Inflammatory macrophage treated with lipopolysaccharide for 4 hours (primary cell): ENCODE data around the gene C1D.

ENCODE experiments used
- DNase-seq: peaks from one replicate; pipeline ENCODE4 v3.0.0-alpha.2; 2020

C1D gene

DNA sequence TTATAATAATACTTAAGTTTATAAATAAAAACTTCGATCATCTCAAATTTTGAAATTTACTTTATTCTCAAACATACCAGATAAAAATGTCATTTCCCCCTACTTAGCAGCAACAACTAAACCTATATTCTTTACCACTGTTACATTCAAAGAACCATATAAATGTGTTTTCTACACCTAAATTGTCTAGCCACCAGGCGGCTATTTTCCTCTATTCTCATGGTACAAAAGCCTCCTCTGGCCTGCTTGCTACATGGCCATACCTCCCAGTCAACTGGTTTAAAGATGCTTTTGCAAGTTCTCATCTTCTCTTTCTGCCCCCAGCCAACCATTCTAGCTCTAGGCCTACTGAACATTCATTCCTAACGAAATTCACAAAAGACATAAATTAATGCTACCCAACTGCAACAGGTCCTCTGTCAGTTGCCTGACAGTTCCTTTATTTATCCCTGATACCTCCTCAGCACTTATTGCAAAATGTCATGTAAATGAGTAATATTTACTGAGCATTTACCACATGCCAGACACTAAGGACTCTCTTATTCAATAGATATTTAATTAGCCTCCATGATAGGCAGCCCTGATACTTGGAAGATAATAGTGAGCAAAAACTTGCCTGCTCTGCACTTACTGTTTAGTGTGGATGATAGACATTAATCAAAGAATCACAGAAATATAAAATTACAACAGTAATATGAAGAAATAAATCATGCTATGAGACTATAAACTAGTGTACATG lies 5.0 kb downstream of the C1D start:
- peak; percentile 39 for DNase-seq

- no peak for DNase-seq
Measured at GRCh38 chr2:68052717-68053422, 9.9 kb downstream of the C1D start.

- DNase-seq: no peak
Measured at GRCh38 chr2:68050353-68050752, 12.5 kb downstream of the C1D start.

DNA sequence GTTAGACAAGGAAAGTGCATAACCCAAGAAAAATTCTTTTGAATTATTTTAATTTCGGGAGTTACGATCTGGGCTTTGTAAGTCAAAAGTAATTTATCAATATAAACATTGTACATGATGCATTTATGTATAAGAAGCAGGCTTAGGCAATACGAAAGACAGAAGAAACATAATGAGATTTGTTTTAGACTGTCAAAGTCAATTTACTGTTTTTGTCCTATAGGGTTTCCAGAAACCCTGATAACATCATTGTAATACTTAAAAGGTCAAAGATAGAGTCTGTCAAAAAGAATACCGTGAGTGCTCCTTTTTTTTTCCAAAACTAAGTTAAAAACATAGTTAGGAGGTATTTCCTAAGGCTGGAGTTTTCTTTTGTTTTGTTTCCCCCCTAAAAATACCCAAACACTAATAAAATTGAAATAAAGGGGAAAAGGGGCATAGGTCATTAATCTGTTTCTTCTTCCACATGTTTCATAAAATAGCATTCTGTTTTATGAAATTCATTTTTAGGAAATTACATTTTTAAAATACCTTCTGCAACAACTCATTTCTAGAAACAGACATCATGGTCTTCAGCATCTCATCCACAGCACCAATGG lies 16.1 kb downstream of the C1D start:
- DNase-seq: no peak

DNA sequence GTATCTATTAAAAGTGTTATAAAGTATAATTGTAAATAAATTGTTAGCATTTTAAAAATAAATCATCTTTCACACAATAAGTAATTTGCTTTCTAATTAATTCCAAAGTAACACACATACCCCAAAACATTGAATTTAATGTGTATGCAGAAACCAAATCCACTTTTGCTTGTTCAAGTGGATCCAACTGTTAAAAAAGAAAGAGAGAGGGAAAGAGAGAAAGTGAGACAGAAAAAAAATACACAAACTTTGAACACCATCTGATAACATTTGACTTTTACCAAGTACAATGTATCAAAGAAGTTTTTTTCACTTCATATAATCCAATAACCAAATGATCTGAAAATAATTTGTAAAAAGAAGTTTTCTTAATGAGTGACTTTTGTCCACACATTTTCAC lies 16.6 kb downstream of the C1D start:
- no peak for DNase-seq

DNA sequence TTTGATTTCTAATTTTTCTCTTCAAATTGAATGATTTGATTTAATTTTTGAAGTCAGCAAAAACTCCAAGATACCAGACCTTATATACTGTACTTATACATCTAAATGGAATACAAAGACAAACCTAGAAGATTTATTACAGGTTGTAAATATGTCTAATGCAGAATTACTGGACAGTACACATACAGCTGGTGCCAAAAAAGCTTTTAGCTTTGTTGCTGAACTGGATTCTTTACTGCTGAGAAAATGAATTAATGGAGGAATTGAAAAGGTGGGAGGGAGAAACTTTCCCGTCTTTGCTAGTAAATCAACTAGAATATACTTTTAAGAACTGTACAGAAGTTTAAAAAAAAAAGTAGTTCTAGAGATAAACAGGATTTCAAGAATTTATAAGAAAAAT lies 17.5 kb downstream of the C1D start:
- DNase-seq: no peak

- DNase-seq: no peak
Measured at GRCh38 chr2:68044099-68044498, 18.7 kb downstream of the C1D start.

DNA sequence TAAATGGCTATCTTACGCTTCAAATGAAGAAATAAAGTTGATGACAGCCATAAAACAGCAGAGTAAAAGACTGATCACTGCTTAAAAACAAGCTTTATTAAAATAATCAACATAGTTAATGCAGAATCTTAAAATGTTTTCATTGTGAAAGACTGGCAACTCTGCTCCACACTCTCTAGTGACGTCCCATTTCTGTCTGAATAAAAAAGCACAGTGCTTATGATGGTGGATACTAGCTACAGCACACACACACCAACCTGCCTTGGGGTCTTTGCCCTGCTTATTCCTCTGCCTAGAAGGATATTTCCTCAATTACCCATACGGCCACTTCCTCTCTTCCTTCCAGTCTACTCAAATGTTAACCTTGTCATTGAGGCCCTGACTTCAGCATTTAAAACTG lies 19.1 kb downstream of the C1D start:
- no peak for DNase-seq

- DNase-seq: no peak
Measured at GRCh38 chr2:68043032-68043431, 19.8 kb downstream of the C1D start.

- DNase-seq: no peak
Measured at GRCh38 chr2:68041704-68042245, 21.0 kb downstream of the C1D start.

GRCh38 chr2:68040078-68040477 lies 22.7 kb downstream of the C1D start:
- DNase-seq: no peak

DNA sequence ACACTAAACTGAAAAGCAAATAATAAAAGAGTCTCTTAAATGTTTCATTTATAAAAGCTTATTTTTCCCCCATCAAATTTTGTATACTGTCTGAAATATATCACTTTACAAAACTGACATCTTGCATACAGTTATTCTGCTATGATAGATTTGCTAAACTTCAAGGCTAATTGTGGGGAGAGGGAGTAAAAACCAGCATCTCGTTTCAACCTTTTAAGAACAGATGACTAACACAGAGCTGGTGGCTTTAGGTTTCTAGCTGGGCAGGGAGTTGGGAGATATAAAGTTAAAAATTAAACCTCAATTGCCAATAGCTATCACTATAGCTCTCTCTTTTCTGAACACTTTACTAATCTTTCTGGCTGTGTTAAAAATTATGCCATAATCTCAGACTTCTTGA lies 23.5 kb downstream of the C1D start:
- no peak for DNase-seq

GRCh38 chr2:68032702-68033101 lies 30.1 kb downstream of the C1D start:
- DNase-seq: no peak

GRCh38 chr2:68031542-68032160 lies 31.2 kb downstream of the C1D start:
- DNase-seq: peak; percentile 47

DNA sequence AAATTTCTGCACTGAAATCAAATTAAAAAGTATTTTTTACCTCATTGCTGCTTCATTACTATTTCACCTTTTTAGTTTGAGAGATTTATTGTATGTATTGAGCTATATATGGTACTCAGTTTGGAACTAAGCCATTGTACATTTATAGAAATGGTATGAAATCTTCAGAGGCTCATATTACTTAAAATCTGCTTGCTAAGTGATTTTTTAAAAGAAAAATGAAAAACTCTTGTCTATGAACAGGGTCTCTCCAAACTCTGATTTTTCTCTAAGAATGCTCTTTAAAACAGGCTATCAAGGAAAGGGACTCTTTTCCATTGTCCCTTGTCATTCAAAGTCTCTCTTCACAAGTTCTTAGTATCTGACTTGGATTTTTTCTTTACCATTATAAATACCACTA lies 31.8 kb downstream of the C1D start:
- DNase-seq: no peak

GRCh38 chr2:68030529-68030928 lies 32.3 kb downstream of the C1D start:
- no peak for DNase-seq

DNA sequence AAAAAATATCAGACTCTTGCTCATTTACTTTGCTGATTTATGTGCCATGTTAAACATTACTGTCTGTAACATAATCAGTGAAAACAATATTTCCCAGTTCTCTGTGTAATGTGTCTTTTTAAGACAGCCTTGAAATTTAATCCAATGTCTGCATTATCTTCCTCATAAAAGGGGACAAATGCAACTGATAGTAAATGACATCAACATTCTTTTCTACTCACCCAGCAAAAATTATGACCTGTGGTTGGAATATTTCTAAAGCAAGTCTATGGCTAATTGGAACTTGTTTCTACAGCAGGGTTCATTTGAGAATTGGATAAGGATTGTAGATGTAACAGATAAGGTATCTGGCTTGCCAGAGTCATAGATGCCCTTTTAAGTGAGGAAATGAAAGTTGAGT lies 34.8 kb downstream of the C1D start:
- DNase-seq: no peak

DNA sequence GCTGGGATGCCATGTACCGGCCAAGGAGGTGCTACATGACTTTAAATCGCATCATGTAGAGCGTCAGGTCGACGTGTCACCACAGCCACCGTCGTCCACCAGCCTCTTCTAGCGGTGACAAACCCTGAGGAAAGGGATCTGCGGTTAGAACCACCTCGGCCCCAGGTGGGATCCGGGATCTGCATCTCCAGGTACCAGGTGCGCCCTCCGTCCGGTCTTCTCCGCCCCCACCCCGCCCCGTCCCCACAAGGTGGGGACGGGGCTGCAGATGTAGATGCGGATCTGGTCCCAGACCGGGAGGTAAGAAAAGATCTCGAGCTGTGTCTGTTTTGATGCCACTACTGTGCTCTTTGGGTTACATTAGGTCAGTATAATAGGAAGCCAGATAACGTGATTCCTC lies 38.4 kb downstream of the C1D start:
- no peak for DNase-seq

GRCh38 chr2:68023904-68024303 lies 38.9 kb downstream of the C1D start:
- DNase-seq: no peak

- DNase-seq: no peak
Measured at GRCh38 chr2:68018727-68019126, 44.1 kb downstream of the C1D start.

- DNase-seq: no peak
Measured at GRCh38 chr2:68009526-68009925, 53.3 kb downstream of the C1D start.

- DNase-seq: no peak
Measured at GRCh38 chr2:68000170-68000825, 62.5 kb downstream of the C1D start.

GRCh38 chr2:67999332-67999731 lies 63.5 kb downstream of the C1D start:
- no peak for DNase-seq
